Neural cell (in vitro differentiated cells): ENCODE data around the gene NDOR1. TPM values are rescaled to one million over a fixed set of nuclear protein-coding genes. Genes with fewer than 3 reads are reported as not detected.
A peak's percentile ranks its signal among the peaks of the same experiment; 100 is the strongest.

Source experiments
- H2AFZ ChIP-seq: fragments of 200-600, 300-800 bp; sonication (generic), shearing (Covaris generic); 2 replicates; pipeline ENCODE4 v1.6.0; 2014; ENCODE audit warnings: low read depth, mild to moderate bottlenecking, antibody characterized with exemption, low read length, moderate library complexity
- H3F3A ChIP-seq: fragments of 200-600 bp; shearing (Covaris generic); 2 replicates; pipeline ENCODE4 v1.6.1; 2016; ENCODE audit warnings: mild to moderate bottlenecking, moderate library complexity, mixed read lengths, antibody characterized with exemption, low read length; ENCODE audit not compliant: insufficient read depth, poor library complexity, severe bottlenecking
- H3K27ac ChIP-seq: fragments of 200-600, 300-800 bp; sonication (generic), shearing (Covaris generic); 2 replicates; pipeline ENCODE4 v1.5.1; 2014; ENCODE audit warnings: mild to moderate bottlenecking, low read length, moderate library complexity
- H3K27me3 ChIP-seq: fragments of 300-800, 200-600 bp; sonication (generic), shearing (Covaris generic); 2 replicates; pipeline ENCODE4 v1.6.0; 2014; ENCODE audit warnings: mild to moderate bottlenecking, low read depth, low read length, moderate library complexity; ENCODE audit not compliant: insufficient read depth
- H3K36me3 ChIP-seq: fragments of 300-800, 200-600 bp; sonication (generic), shearing (Covaris generic); 2 replicates; pipeline ENCODE4 v1.5.1; 2014; ENCODE audit warnings: mild to moderate bottlenecking, antibody characterized with exemption, low read length, moderate library complexity; ENCODE audit not compliant: insufficient read depth
- H3K4me2 ChIP-seq: fragments of 300-800, 200-600 bp; sonication (generic), shearing (Covaris generic); 2 replicates; pipeline ENCODE4 v1.6.0; 2014; ENCODE audit warnings: mild to moderate bottlenecking, low read length
- H3K4me3 ChIP-seq: fragments of 300-800, 200-600 bp; sonication (generic), shearing (Covaris generic); 2 replicates; pipeline ENCODE4 v1.5.1; 2014; ENCODE audit warnings: mild to moderate bottlenecking, low read length, moderate library complexity
- H3K79me2 ChIP-seq: fragments of 200-600 bp; shearing (Covaris generic); replicated peaks from 2 replicates; pipeline ENCODE4 v1.6.0; 2014; ENCODE audit warnings: mild to moderate bottlenecking, low read length, moderate library complexity; ENCODE audit not compliant: insufficient read depth
- H3K9ac ChIP-seq: fragments of 300-800, 200-600 bp; sonication (generic), shearing (Covaris generic); 2 replicates; pipeline ENCODE4 v1.6.1; 2016; ENCODE audit warnings: mild to moderate bottlenecking, low read length, mixed read lengths
- H3K9me2 ChIP-seq: fragments of 200-600 bp; shearing (Covaris generic); 2 replicates; pipeline ENCODE4 v1.6.1; 2016; ENCODE audit warnings: mild to moderate bottlenecking, low read length, mixed read lengths; ENCODE audit not compliant: insufficient read depth
- H3K9me3 ChIP-seq: fragments of 200-600, 300-800 bp; sonication (generic), shearing (Covaris generic); 2 replicates; pipeline ENCODE4 v1.6.1; 2016; ENCODE audit warnings: mild to moderate bottlenecking, mixed run types, low read length, moderate library complexity, mixed read lengths
- H4K20me1 ChIP-seq: fragments of 200-600 bp; shearing (Covaris generic); 2 replicates; pipeline ENCODE4 v1.6.1; 2016; ENCODE audit warnings: mild to moderate bottlenecking, mixed run types; ENCODE audit not compliant: insufficient read depth
- CTCF ChIP-seq: fragments of 450-650 bp; IDR thresholded peaks from 2 replicates; pipeline ENCODE4 v1.5.1; 2014; ENCODE audit warnings: antibody characterized with exemption, mild to moderate bottlenecking, moderate library complexity; ENCODE audit not compliant: poor library complexity, severe bottlenecking
- EP300 ChIP-seq: fragments of 450-650 bp; conservative IDR thresholded peaks from 2 replicates; pipeline ENCODE4 v1.6.1; 2014; ENCODE audit warnings: antibody characterized with exemption, mild to moderate bottlenecking, moderate library complexity; ENCODE audit not compliant: poor library complexity, severe bottlenecking
- EZH2 ChIP-seq: fragments of 200-600, 300-800 bp; shearing (Covaris generic), sonication (generic); IDR thresholded peaks from 2 replicates; pipeline ENCODE4 v1.6.1; 2014; ENCODE audit warnings: antibody characterized with exemption, low read length, borderline replicate concordance, mild to moderate bottlenecking; ENCODE audit not compliant: insufficient read depth, poor library complexity, severe bottlenecking
- MXI1 ChIP-seq: fragments of 450-650 bp; conservative IDR thresholded peaks from 2 replicates; pipeline ENCODE4 v1.6.1; 2014; ENCODE audit warnings: antibody characterized with exemption, mild to moderate bottlenecking; ENCODE audit not compliant: poor library complexity, severe bottlenecking
- POLR2AphosphoS5 ChIP-seq: IDR thresholded peaks from 2 replicates; pipeline ENCODE4 v1.6.1; 2012
- RAD21 ChIP-seq: fragments of 450-650 bp; conservative IDR thresholded peaks from 2 replicates; pipeline ENCODE4 v1.6.1; 2014; ENCODE audit warnings: antibody characterized with exemption, mild to moderate bottlenecking, moderate library complexity
- REST ChIP-seq: IDR thresholded peaks from 2 replicates; pipeline ENCODE4 v1.6.1; 2012; ENCODE audit warnings: borderline replicate concordance
- SMC3 ChIP-seq: fragments of 450-650 bp; conservative IDR thresholded peaks from 2 replicates; pipeline ENCODE4 v1.6.1; 2014; ENCODE audit warnings: antibody characterized with exemption, mild to moderate bottlenecking, moderate library complexity; ENCODE audit not compliant: poor library complexity
- TAF1 ChIP-seq: IDR thresholded peaks from 2 replicates; pipeline ENCODE4 v1.6.1; 2012; ENCODE audit warnings: low read depth
- polyA plus RNA-seq: library from polyadenylated mRNA; depleted of rRNA; stranded (reverse); fragments of >200 nt; gene quantifications from 2 replicates; pipeline ENCODE4 v1.2.3, GENCODE V29; 2014

The NDOR1 gene
- polyA plus RNA-seq, 1 donor from 2014 or later, result 18.2 TPM

- H2AFZ ChIP-seq, result no peak overlapping the region
- TF ChIP-seq POLR2AphosphoS5, result no peak
- no peak for TF ChIP-seq EZH2
- TF ChIP-seq REST, result no peak
- no peak for TF ChIP-seq CTCF
- TF ChIP-seq TAF1, result no peak
- TF ChIP-seq RAD21, result no peak
- TF ChIP-seq EP300, result no peak
- no peak for TF ChIP-seq SMC3
- TF ChIP-seq MXI1, result no peak
- no peak overlapping the region for H3K4me2 ChIP-seq
- H3K9me2 ChIP-seq, result no peaks in the 10 kb centered on the region
- H3K4me3 ChIP-seq, result peak overlapping the region; percentile 77
- H3K36me3 ChIP-seq, result no peaks in the 10 kb centered on the region
- no peaks in the 10 kb centered on the region for H3K9me3 ChIP-seq
- no peaks in the 10 kb centered on the region for H3F3A ChIP-seq
- H3K27ac ChIP-seq, result no peak overlapping the region
- no peaks in the 10 kb centered on the region for H3K79me2 ChIP-seq
- H4K20me1 ChIP-seq, result no peaks in the 10 kb centered on the region
- peak overlapping the region; percentile 72 for H3K9ac ChIP-seq
- no peaks in the 10 kb centered on the region for H3K27me3 ChIP-seq
These were observed 16.1 kb downstream of the NDOR1 start for GRCh38 chr9:137221506-137222111.

GRCh38 chr9:137222190-137223077, 16.9 kb downstream of the NDOR1 start, which contains the start of gene RNF208:
Gene RNF208, minus strand, starts transcription at chr9:137222240. Its CDS starts 1,028 bp downstream, at chr9:137221212.
- Histone ChIP-seq H3K4me2 (peak within 1 kb of the TSS; percentile 65), H2AFZ (peak within 1 kb of the TSS; percentile 65), H4K20me1 (no peaks in the 10 kb centered on the region), H3K9me2 (no peaks in the 10 kb centered on the region), H3K27me3 (no peaks in the 10 kb centered on the region), H3K27ac (peak within 1 kb of the TSS; percentile 61), H3K4me3 (peak within 1 kb of the TSS; percentile 98), H3K9me3 (no peaks in the 10 kb centered on the region), H3K9ac (peak within 1 kb of the TSS; percentile 89), H3K36me3 (no peaks in the 10 kb centered on the region), H3K79me2 (no peaks in the 10 kb centered on the region), H3F3A (no peaks in the 10 kb centered on the region)
- TF ChIP-seq TAF1 (no peak), POLR2AphosphoS5 (peak; percentile 27)
